ENCODE data around the gene TMEM245.

Gene TMEM245

GRCh38 chr9:109107402-109108240 is 12.1 kb downstream of the TMEM245 start:
- in situ Hi-C loops (cut with MboI; ENCODE audit: low sequenced_read_pairs), result no loop called here

GRCh38 chr9:109101810-109102209 is 17.9 kb downstream of the TMEM245 start:
- in situ Hi-C loops (cut with MboI; ENCODE audit: low sequenced_read_pairs), result no loop called here

- in situ Hi-C loops (cut with MboI; ENCODE audit: low sequenced_read_pairs), result no loop called here
Observed at GRCh38 chr9:109101202-109101595, 18.5 kb downstream of the TMEM245 start.

GRCh38 chr9:109100543-109101201 is 19.1 kb downstream of the TMEM245 start:
- in situ Hi-C loops (cut with MboI; ENCODE audit: low sequenced_read_pairs), result no loop called here

- in situ Hi-C loops (cut with MboI; ENCODE audit: low sequenced_read_pairs), result loop anchor here (25.0 kb wide), 1 partner anchor 112 kb away; no protein-coding TSS in a partner anchor
Observed at GRCh38 chr9:109098960-109099308, 20.8 kb downstream of the TMEM245 start.

GRCh38 chr9:109098171-109098959 is 21.4 kb downstream of the TMEM245 start:
- in situ Hi-C loops (cut with MboI; ENCODE audit: low sequenced_read_pairs), result loop anchor here (25.0 kb wide), 1 partner anchor 111 kb away; no protein-coding TSS in a partner anchor

GRCh38 chr9:109097146-109097545 is 22.6 kb downstream of the TMEM245 start:
- in situ Hi-C loops (cut with MboI; ENCODE audit: low sequenced_read_pairs), result loop anchor here (25.0 kb wide), 1 partner anchor 110 kb away; no protein-coding TSS in a partner anchor

- in situ Hi-C loops (cut with MboI; ENCODE audit: low sequenced_read_pairs), result loop anchor here (25.0 kb wide), 1 partner anchor 108 kb away; no protein-coding TSS in a partner anchor
Observed at GRCh38 chr9:109095321-109095720, 24.4 kb downstream of the TMEM245 start.

GRCh38 chr9:109094268-109094667 is 25.5 kb downstream of the TMEM245 start:
- in situ Hi-C loops (cut with MboI; ENCODE audit: low sequenced_read_pairs), result loop anchor here (25.0 kb wide), 1 partner anchor 107 kb away; no protein-coding TSS in a partner anchor

- in situ Hi-C loops (cut with MboI; ENCODE audit: low sequenced_read_pairs), result loop anchor here (25.0 kb wide), 1 partner anchor 105 kb away; no protein-coding TSS in a partner anchor
Observed at GRCh38 chr9:109092587-109092986, 27.2 kb downstream of the TMEM245 start.

- in situ Hi-C loops (cut with MboI; ENCODE audit: low sequenced_read_pairs), result loop anchor here (25.0 kb wide), 1 partner anchor 105 kb away; no protein-coding TSS in a partner anchor
Observed at GRCh38 chr9:109092051-109092580, 27.6 kb downstream of the TMEM245 start.

- in situ Hi-C loops (cut with MboI; ENCODE audit: low sequenced_read_pairs), result loop anchor here (25.0 kb wide), 1 partner anchor 101 kb away; no protein-coding TSS in a partner anchor
Observed at GRCh38 chr9:109088221-109088620, 31.5 kb downstream of the TMEM245 start.

GRCh38 chr9:109087795-109088194 is 32.0 kb downstream of the TMEM245 start:
- in situ Hi-C loops (cut with MboI; ENCODE audit: low sequenced_read_pairs), result loop anchor here (25.0 kb wide), 1 partner anchor 100 kb away; no protein-coding TSS in a partner anchor

- in situ Hi-C loops (cut with MboI; ENCODE audit: low sequenced_read_pairs), result loop anchor here (25.0 kb wide), 1 partner anchor 99 kb away; no protein-coding TSS in a partner anchor
Observed at GRCh38 chr9:109086221-109086620, 33.5 kb downstream of the TMEM245 start.

GRCh38 chr9:109085510-109085909 is 34.2 kb downstream of the TMEM245 start:
- in situ Hi-C loops (cut with MboI; ENCODE audit: low sequenced_read_pairs), result loop anchor here (25.0 kb wide), 1 partner anchor 98 kb away; no protein-coding TSS in a partner anchor

GRCh38 chr9:109083813-109084405 is 35.8 kb downstream of the TMEM245 start:
- in situ Hi-C loops (cut with MboI; ENCODE audit: low sequenced_read_pairs), result loop anchor here (25.0 kb wide), 1 partner anchor 97 kb away; no protein-coding TSS in a partner anchor

GRCh38 chr9:109083141-109083540 is 36.6 kb downstream of the TMEM245 start:
- in situ Hi-C loops (cut with MboI; ENCODE audit: low sequenced_read_pairs), result loop anchor here (25.0 kb wide), 1 partner anchor 96 kb away; no protein-coding TSS in a partner anchor

- in situ Hi-C loops (cut with MboI; ENCODE audit: low sequenced_read_pairs), result loop anchor here (25.0 kb wide), 1 partner anchor 95 kb away; no protein-coding TSS in a partner anchor
Observed at GRCh38 chr9:109082091-109082620, 37.6 kb downstream of the TMEM245 start.

GRCh38 chr9:109074236-109074889 is 45.4 kb downstream of the TMEM245 start:
- in situ Hi-C loops (cut with MboI; ENCODE audit: low sequenced_read_pairs), result no loop called here
